ENCODE results near the gene RBBP5.

DNA sequence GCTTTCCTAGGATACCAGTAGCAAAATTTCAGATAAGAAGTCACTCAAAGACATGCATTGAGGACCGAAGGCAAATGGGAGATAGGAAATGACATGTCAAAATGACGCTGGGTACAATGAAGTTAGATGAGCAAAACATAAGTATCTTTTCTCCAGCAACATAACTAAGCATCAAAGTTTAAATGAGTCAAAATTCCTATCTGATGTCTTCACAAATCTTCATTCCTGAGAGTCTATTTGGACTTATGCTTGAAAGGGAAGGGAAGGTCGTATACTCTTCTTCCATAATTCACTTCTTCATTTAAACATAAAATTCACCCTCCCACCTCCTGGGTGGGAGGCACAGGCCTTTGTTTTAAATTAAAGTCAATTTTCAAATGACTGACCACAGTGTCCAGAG is 33.4 kb downstream of the RBBP5 start:
- TF ChIP-seq, protein P1, sequence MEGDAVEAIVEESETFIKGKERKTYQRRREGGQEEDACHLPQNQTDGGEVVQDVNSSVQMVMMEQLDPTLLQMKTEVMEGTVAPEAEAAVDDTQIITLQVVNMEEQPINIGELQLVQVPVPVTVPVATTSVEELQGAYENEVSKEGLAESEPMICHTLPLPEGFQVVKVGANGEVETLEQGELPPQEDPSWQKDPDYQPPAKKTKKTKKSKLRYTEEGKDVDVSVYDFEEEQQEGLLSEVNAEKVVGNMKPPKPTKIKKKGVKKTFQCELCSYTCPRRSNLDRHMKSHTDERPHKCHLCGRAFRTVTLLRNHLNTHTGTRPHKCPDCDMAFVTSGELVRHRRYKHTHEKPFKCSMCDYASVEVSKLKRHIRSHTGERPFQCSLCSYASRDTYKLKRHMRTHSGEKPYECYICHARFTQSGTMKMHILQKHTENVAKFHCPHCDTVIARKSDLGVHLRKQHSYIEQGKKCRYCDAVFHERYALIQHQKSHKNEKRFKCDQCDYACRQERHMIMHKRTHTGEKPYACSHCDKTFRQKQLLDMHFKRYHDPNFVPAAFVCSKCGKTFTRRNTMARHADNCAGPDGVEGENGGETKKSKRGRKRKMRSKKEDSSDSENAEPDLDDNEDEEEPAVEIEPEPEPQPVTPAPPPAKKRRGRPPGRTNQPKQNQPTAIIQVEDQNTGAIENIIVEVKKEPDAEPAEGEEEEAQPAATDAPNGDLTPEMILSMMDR (conservative IDR thresholded peaks at IDR 0.05): no peak
- no peak for TF ChIP-seq EZH2 (IDR thresholded peaks at IDR 0.05; ENCODE audit: low read depth)
